LoVo (cell line): ENCODE results near the gene SVBP.

Source experiments
- DNase-seq: peaks from one replicate; pipeline ENCODE4 v3.0.0-alpha.2; 2016; ENCODE audit warnings: low spot score

SVBP gene

DNA sequence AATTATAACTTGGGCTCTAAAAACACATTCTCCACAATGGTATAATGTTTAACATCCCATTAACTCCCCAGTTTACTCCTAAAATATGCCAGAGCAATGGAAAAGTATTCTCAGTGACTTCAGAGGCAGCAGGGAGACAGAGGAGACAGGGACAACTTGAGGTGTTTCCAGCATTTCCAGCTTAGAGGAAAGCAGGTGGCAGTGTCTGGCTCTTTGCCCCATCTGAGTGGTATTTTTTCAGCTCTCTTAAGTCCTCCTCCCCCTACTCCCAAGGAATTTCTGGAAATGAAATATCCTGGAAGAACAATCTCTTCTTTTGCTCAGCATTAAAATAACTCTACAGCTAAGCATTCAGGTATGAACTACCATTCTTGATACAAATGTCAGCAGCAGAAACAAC lies 11.0 kb downstream of the SVBP start:
- no peak for DNase-seq

- DNase-seq, result no peak
Measured at GRCh38 chr1:42801832-42802473, 15.2 kb downstream of the SVBP start.

GRCh38 chr1:42797979-42798378 lies 19.2 kb downstream of the SVBP start:
- no peak for DNase-seq

DNA sequence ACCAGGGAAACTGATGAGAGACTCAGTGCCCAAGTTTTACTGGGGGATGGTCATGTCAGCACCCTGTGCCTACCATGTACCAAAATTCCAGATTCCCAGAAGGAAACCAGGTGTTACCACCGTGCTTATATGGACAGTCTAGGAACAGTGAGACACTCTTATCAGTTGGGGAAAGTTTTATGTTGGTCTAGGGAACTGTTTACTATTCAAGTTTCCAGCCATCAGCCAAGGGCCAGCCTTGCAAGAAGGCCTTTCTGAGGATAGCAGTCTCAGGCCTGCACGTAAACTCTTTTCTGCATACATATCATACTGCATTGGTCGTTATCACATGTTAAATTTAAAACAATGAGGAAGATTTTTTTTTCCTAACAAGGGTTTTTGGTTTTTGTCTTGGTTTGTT lies 19.8 kb downstream of the SVBP start:
- DNase-seq, result no peak

- DNase-seq, result no peak
Measured at GRCh38 chr1:42793824-42794223, 23.4 kb downstream of the SVBP start.

GRCh38 chr1:42788021-42788420 lies 29.2 kb downstream of the SVBP start:
- DNase-seq, result no peak

DNA sequence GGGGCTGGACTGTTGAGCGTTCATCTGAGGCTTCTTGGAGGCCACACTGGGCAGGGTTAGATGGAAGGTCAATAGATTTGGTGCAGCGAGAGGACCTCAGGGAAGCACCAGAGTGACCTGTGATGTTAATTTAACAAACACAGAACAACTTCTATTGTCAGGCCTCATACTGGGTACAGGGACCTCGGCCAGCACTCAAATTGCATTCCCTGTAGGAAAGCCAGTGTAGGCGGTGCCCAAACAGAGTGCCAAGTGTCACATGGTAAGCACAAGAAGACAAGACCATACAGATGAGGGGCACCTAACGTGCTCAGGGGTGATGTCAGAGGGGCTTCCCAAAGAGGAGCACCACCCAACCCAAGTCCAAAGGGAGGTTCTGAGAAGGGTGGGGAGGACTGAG lies 31.1 kb downstream of the SVBP start:
- no peak for DNase-seq

- no peak for DNase-seq
Measured at GRCh38 chr1:42784946-42785693, 32.1 kb downstream of the SVBP start, which contains the start of gene TMEM269. Gene TMEM269 (plus strand): TSS chr1:42784991. CDS start chr1:42789894, 4,903 bp downstream.

GRCh38 chr1:42784547-42784945 lies 32.7 kb downstream of the SVBP start:
- no peak for DNase-seq

- DNase-seq, result no peak
Measured at GRCh38 chr1:42783092-42783491, 34.1 kb downstream of the SVBP start.

GRCh38 chr1:42780176-42780575 lies 37.0 kb downstream of the SVBP start:
- DNase-seq, result no peak

DNA sequence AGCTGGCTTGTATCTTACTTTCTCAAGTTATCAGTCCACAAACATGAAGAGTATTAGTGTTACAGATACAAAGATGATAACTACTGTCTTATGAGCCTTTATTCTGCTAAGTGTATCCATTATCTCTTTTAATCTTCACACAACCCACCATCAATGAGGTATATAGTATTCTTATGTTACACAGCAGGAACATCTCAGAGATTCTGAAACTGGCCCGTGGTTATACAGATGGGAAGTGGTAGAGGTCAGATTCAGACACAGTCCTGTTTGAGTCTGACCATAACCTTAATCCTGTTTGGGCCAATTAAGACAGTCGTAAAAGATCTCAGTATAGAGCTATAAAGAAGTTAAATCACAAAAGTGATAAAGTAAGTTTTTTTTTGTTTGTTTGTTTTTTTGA lies 37.5 kb downstream of the SVBP start:
- DNase-seq, result no peak

DNA sequence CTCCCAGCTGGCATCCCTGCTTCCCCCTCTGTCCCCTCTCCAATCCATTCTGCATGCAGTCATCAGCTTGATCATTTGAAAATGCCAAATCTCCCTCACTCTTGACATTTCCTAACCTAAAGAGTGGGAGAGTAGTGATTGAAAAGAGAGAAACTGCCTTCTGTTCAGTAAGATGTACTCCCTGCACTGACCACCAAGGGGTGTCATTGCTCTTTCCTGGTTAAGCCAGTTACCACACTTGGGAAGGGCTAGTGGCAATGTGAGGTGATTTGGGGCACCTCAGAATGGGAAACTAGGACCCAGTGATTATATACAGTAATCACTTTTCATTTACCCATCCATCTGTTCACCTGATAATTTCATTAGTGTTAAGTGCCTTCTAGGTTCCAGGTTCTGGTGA lies 39.3 kb downstream of the SVBP start:
- no peak for DNase-seq

GRCh38 chr1:42776502-42776901 lies 40.7 kb downstream of the SVBP start:
- no peak for DNase-seq

DNA sequence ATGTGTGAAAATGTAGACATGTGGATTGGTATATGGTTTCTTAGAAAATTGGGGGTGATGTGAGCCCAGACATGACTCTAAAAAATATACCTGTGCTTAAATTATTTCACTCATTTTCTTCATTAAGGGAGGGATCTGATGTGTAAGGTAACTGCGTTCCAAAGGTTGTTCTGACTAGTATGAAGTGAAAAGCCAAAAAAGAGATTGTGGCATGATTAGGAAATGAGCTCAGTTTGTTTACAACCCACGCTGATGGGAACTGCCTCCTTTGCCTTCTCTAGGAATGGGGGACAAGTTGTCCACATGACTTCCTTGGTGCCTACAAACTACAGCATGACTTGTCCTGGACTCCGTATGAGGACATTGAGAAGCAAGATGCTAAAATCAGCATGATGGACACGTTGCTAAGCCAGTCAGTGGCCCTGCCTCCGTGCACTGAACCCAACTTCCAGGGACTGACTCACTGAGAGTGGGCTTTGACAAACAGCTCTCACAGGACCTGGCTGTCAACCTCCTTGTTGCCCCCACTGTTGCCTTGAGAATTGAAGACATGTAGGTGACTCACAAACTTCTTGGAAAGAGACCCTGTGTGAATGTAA lies 42.2 kb downstream of the SVBP start:
- DNase-seq, result no peak

DNA sequence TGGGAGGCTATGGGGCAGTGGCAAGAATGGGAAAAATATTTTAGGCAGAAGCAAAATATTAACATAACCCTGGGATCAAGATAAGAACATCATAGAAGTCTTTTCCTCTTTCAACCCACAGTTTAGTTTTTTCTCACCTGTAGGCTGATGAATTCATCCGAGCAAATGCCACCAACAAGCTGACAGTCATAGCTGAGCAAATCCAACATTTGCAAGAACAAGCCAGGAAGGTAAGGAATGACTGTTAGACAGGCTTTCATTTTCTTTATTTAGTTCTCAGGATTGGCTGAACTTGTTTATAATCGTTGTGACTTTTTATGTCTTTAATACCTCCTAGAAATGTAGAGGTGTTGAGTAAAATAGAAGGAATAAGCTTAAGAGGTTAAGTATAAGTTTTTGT lies 43.8 kb downstream of the SVBP start:
- DNase-seq, result no peak

GRCh38 chr1:42769811-42770210 lies 47.4 kb downstream of the SVBP start:
- DNase-seq, result no peak

- no peak for DNase-seq
Measured at GRCh38 chr1:42768172-42768571, 49.0 kb downstream of the SVBP start.

DNA sequence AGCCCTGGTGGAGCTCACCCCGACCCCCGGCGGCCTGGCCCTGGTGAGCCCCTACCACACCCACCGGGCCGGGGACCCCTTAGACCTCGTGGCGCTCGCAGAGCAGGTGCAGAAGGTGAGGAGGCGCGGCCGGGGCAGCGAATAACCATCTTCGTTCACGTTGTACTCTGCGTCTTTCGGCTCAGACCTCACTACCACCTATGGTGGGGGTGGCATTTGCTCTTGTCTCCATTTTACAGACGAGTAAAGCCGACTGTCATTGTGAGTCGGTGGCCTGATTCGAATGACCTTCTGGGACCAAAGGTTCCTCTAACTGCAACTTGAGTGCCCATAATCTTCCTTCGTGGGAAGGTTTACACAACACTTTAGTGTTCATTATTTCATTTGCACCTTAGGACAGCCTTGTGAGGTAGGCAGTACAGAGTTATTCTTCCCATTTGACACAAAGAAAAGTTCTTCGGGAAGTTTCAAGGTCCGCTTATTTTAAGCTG lies 49.6 kb downstream of the SVBP start:
- no peak for DNase-seq

- peak; percentile 99 for DNase-seq
Measured at GRCh38 chr1:42766741-42767509, 50.3 kb downstream of the SVBP start, which contains the start of the genes C1orf50 and P3H1. Gene C1orf50 (plus strand): TSS chr1:42767249. CDS start chr1:42767312, 63 bp downstream. Gene P3H1 (minus strand): TSS chr1:42767028. CDS start chr1:42766971, 57 bp downstream.

- DNase-seq, result peak; percentile 52
Measured at GRCh38 chr1:42765832-42766740, 51.1 kb downstream of the SVBP start.
